ENCODE data around the gene DNAH1.
"Not testable (repeated sequence)": the region's sequence is repeated elsewhere in the genome, so short reads cannot be mapped to it uniquely, and the experiment has no call there.

The DNAH1 gene

DNA sequence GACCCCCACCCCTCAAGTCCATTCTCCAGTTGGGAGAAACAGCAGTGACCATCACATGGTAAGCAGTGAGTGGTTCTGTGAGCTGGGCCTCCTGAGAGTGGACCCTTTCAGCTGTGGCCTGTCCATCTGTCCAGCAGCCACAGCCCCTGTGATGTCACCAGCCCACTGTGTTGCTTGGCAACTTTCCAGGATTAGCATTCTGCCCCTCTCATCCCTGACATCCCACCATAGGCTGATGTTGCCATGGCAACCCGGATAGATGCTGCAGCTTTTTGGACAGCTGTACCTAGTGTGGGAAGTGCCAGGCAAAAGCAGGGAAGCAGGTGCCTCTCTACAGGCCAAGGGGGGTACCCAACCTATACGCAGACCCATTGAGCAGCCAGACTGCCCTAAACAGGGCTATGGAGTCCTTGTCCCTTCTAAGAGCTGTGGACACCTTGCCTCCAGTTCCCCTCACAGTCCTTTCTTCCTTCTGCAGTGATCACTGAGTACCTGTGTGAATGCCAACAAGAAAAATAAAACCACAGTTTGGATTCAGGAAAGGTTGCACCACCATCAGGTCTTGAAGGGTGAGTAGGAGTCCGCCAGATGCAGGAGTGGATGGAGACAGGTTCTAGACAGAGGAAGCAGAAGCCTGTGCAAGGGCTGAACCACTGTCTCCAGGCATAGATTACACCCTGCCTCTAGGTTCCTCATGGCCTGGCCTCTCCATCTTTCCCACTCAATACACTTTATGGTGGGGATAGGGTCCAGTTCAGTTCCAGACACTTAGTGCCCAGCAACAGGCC is at the start of gene DNAH1:
TSS of gene DNAH1 (plus strand) at position 343 of the 788 bp plus-strand sequence. CDS start 6,124 bp downstream, outside the sequence.
- no peak for DNase-seq (ENCODE audit: low spot score)

DNA sequence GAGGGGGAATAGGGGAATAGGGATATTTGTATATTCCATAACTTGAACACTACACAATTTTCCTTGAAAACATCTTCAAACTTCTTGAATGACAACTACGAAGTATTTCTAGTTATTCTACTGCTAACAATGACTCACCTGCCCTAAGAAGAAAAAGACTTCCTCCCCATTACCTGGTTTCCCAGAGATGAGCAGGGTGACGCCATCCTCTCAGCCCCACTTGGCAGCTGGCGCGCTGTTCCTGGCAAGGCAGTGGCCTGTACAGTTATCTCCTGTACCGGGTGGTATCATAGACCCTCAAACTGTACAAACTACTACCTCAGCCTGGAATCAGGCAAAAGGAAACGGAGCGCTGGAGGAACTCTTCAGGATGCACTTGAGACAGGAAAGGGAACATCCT is 48.1 kb upstream of the DNAH1 start:
- DNase-seq (ENCODE audit: low spot score) = no peak

DNA sequence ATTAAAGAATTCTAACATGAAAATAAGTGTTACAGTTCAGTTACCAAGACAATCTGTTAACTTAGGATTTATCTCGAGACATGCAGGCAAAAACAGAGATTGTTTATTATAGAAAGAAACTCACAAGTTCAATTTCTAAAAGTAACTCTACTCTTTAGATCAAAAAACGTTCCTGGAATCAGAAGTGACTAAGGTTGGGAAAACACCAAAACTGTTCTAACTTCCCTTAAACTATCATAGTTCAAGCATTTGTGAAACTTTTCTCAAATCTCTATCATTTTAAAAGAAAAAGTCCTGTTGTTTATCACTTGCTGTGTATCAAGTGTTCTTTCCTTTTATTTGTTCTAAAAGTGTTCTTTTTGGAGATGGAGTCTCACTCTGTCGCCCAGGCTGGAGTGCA is 46.3 kb upstream of the DNAH1 start:
- no peak for DNase-seq (ENCODE audit: low spot score)

DNA sequence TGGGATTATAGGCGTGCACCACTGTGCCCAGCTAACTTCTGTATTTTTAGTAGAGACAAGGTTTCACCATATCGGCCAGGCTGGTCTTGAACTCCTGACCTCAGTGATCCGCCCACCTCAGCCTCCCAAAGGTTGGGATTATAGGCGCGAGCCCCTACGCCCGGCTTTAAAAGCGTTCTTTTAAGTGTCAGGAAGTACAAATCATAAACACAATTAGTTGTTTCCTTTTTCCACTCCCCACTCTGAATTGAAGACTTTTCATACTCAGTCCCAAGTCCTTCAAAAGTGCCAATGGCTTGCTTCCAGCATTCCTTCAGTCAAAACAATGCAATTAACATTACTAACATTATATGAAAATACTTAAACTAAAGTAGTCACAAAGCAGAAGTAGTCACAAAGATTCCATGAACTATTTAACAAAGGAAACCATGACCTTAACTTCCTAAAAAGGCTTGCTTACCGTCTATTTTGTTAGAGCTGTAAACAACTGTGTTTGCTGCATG is 45.8 kb upstream of the DNAH1 start:
- peak; percentile 86 for DNase-seq (ENCODE audit: low spot score)

DNA sequence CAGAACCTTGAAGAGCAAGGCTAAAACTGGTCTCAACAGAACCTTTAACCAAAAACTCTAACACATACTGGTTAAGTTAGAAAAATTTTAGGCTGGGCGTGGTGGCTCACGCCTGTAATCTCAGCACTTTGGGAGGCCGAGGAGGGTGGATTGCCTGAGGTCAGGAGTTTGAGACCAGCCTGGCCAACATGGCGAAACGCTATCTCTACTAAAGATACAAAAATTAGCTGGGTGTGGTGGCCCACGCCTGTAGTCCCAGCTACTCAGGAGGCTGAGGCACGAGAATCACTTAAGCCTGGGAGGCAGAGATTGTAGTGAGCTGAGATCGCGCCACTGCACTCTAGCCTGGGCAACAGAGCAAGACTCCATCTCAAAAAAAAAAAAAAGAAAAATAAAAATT is 43.9 kb upstream of the DNAH1 start:
- not testable (repeated sequence) for DNase-seq (ENCODE audit: low spot score)

DNA sequence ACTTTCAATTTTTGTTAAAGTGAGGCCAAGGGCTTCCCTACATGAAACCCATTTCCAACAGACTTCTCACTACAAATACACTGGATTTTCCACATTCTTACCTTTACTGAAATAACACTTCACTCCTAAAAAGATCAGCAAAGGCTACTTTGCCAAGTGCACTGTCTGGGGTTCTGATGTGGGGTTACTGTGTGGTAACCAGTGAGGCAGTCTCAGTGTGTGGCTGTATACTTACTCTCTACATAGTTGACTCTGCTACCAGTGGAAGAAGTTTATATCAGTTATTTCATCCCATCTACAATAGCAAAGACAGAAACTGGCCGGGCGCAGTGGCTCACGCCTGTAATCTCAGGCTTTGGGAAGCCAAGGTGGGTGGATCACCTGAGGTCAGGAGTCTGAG is 43.3 kb upstream of the DNAH1 start:
- no peak for DNase-seq (ENCODE audit: low spot score)

DNA sequence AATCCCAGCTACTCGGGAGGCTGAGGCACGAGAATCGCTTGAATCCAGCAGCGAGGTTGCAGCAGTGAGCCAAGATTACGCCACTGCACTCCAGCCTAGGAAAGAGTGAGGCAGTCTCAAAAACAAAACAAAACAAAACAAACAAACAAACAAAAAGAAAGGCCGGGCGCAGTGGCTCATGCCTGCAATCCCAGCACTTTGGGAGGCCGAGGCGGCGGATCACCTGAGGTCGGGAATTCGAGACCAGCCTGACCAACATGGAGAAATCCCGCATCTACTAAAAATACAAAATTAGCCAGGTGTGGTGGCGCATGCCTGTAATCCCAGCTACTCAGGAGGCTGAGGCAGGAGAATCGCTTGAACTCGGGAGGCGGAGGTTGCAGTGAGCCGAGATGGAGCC is 41.3 kb upstream of the DNAH1 start:
- not testable (repeated sequence) for DNase-seq (ENCODE audit: low spot score)

DNA sequence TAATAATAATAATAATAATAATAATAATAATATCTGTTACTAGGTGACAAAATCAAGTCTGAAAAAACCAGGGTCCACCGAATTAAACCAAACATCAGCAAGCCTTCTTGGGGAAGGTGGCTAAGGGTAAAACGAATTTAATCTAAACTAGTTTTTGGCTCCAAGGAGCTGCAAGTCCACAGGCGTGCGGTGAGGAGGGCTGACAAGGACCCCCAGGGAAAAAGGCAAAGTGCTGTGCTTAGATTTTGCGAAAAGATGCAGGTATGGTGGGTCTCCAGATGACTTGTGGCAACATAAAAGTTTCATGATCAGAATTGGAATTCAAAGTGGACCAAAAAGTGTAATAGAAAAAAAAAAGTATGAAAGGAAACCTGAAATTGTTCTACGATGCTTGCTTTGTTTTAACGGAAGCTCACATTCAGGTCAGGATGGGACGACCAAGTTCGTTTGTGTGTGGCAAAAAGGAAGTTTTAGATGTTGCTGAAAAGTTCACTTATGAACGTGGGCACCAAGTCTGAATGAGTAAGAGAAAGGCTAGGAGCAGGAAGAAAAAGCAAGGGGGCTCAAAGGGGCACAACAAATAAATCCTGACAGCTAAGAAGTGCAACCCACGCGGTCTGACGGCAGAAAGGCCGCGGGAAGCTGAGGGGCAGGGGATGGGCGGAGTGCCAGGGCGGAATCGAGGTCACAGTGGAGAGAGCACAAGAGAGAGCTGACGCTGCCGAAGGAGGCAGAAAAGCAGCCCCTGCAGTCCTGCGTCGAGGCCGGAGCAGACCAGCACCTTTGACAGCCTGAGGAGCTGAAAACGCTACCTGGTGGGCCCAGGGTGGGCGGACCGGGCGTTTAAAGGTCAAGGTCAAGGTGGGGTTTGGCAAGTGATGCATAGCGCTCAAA is 38.8 kb upstream of the DNAH1 start:
- no peak for DNase-seq (ENCODE audit: low spot score)

DNA sequence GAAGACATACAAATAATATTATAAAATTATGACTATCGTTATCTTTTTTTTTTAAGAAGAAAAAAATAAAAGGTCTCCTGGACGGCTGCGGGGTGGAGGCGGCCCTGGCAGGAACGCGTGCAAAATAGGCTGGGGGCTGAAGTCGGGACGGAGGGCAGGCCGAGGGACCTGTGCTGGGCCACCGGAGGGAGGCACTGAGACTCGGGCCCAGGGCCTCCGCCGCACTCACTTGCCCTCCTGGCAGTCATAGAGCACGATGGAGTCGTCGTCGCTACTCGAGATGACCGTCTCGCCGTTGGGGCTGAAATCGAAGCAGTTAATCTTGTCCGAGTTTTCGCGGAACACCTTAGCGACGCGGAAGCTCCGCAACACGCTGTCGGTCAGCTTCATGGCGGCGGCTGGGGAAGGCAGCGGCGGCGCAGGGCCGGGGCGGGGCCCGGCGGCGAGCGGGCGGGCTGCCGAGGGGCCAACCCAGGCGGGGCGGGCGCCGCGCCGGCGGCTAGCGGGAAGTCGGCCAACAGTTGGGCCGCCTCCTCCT is 38.1 kb upstream of the DNAH1 start:
- DNase-seq (ENCODE audit: low spot score) = no peak

DNA sequence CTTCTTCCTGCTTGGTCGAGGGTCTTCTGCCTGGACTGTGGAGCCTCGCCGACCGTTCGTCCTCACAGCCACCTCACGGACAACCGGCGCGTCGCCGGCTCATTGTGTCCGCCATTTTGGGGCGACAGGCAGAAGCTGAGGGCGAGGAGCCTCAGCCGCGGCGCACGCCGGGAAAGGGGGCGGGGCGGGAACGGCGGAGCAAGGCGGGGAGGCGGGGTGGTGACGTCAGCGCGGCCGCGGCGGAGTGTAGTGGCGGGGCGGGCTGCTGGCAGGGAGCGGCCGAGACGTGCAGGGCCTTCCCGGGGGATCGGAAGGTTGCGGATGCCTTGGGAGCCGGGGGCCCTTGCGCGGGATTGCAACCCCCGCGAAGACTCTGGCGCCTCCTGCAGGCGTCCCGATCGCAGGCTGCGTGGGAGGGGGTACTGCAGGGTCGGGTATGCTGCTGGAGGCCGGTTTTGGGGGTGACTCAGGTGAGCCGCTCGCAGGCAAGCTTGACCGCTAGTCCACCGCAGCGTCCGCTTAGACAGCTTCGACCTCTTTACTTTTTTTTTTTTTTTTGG is 37.5 kb upstream of the DNAH1 start, which contains the start of gene WDR82:
TSS of gene WDR82 (minus strand) at position 140 of the 560 bp plus-strand sequence. CDS start 288 bp downstream, outside the sequence.
- DNase-seq (ENCODE audit: low spot score) = peak; percentile 94

DNA sequence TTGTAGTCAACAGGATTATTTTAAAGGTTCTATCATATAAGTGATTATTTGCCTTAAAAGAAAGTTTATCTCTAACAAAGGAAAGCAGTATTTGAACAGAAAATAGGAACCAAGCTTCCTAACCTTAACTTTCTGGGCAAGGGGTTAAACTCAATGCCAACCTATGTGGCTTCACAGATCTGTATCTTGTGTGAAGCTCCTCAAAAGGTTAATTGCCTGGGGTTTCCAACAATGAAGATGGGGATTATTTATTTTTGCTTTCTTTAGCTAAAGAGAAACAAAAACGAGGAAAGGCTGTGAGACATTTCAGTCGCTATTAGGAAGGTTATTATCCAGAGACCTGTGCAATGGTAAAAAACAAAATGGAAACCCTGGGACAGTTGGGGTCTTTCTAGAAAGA is 36.5 kb upstream of the DNAH1 start:
- DNase-seq (ENCODE audit: low spot score) = no peak

DNA sequence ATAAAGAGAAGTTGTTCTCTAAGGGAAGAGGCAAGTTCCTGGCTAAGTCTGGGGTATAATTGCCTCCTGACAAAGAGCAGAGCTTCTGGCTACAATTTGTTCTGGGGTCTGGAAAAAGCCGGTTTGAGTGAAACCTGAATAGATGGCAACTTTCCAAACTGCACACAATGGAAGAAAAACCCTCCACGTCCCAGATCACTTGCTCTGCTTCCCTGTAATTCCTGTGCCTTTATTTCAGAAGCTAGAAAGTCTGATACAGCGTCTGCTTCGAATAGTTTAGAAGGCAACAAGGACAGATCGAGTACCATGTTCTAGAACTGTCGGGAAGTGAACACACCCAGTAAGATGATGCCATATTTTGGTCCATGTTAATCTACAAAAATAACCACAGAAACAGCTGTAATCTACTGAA is 36.1 kb upstream of the DNAH1 start:
- peak; percentile 61 for DNase-seq (ENCODE audit: low spot score)

DNA sequence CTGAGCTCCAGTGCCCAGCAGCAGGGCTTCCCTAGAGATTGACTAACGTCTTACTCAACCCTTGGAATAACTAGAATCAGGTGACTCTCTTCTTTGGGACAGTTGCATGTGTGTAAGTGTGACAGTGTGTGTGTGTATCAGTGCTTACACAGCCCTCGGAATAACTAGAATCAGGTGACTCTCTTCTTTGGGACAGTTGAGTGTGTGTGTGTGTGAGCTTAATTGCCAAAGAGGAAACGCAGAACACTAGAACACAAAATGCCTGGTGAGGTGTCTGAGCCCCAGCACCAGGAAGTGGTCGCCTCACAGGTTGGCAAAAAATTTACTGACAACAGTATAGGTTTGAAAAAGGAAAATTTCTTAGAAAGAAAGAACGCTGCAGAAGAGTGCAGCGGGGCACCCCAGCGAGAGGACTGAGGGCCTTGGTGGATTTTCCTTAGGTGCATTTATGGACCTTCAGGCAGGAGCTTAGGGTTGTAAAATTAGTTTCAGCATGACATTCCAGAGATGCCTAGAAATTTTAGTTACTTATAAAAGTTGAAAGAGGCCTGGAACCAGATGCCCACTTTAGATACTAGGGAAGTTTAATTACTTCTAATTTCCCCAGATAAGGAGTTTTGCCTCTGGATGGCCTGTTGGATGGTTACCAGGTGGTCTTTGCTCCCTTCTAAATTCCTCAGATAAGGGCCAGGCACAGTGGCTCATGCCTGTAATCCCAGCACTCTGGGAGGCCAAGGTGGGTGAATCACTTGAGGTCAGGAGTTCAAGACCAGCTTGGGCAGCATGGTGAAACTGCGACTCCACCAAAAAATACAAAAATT is 33.9 kb upstream of the DNAH1 start:
- DNase-seq (ENCODE audit: low spot score) = no peak

DNA sequence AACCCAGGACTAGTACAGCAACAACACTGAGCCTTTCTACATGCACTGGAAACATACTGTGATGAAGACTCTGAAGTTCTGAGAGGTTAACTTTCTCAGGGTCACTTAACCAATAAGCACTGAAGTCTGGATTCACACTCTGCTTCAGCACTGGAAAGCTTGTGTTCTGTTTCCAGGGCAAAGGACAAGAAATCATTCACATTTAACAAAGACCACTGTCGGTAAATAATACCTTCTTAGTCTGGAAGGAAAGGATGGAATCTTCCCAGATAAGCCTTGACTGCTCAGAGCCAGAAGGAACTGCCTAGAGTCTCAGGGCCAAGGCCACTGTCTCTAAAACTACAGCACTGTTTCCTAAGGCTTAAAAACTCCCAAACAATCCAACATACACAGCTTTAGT is 32.8 kb upstream of the DNAH1 start:
- no peak for DNase-seq (ENCODE audit: low spot score)

DNA sequence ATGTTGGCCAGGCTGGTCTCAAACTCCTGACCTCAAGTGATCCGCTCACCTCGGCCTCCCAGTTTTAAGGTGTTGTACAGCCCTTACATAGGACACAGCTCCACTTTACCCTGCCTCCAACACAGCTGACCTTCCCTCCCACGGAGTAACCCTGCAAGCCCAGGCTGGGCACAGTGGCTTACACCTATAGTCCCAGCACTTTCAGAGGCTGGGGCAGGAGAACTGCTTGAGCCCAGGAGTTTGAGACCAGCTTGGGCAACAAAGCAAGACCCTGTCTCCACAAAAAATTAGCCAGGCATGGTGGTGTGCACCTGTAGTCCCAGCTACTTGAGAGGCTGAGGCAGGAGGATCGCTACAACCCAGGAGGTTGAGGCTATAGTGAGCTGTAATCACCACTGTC is 32.1 kb upstream of the DNAH1 start:
- not testable (repeated sequence) for DNase-seq (ENCODE audit: low spot score)

DNA sequence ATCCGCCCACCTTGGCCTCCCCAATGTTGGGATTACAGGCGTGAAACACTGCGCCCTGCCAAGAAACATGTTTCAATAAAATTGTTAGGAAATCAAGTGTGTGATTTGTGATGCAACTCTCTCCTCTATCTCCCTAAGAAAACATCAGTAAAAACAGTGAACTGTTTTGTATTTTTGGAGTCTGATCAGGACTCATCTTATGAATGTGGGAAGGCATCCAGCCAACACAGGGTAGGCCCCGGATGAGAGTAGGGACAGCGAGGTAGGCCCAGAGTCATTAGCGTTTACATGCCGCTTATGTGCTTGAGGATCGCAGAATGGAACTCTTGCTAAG is 29.4 kb upstream of the DNAH1 start:
- no peak for DNase-seq (ENCODE audit: low spot score)

DNA sequence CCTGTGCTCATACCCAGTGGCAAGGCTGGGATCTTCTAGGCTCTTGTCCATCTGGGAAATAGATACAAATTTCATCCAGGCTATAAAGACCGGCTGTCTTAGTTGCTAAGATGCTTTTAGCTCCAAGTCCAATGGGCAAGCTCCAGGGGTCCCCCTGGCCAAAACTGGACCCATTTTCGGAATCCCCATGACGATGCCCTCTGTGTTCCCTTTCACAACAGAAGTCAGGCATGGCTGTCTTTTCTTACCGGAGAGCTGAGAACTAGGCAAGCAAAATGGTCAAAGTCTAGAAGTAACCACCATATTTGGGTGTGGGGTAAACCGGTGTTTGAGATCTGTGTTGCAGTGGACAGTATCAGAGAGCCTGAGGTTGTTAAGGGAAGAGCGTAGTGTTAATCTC is 27.4 kb upstream of the DNAH1 start:
- no peak for DNase-seq (ENCODE audit: low spot score)

DNA sequence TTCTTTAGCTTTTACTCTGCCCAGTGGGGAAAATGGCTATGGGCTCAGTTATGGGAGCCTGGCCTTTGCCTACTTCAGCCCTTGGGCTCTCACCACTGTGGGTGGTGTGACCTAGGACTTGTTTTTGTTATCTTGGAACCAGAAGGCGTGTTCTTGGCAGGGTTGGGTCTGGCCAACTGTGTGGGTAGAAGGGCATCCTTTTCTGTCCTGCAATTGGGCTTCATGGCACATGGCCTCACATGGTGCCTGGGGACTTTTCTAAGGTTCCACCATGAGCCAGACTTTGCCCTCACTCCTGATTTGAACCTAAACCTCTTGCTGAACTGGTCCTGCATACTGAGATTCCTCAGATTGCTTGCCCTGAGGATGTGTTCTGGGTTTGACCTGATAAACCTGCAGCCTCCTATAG is 26.8 kb upstream of the DNAH1 start:
- no peak for DNase-seq (ENCODE audit: low spot score)

DNA sequence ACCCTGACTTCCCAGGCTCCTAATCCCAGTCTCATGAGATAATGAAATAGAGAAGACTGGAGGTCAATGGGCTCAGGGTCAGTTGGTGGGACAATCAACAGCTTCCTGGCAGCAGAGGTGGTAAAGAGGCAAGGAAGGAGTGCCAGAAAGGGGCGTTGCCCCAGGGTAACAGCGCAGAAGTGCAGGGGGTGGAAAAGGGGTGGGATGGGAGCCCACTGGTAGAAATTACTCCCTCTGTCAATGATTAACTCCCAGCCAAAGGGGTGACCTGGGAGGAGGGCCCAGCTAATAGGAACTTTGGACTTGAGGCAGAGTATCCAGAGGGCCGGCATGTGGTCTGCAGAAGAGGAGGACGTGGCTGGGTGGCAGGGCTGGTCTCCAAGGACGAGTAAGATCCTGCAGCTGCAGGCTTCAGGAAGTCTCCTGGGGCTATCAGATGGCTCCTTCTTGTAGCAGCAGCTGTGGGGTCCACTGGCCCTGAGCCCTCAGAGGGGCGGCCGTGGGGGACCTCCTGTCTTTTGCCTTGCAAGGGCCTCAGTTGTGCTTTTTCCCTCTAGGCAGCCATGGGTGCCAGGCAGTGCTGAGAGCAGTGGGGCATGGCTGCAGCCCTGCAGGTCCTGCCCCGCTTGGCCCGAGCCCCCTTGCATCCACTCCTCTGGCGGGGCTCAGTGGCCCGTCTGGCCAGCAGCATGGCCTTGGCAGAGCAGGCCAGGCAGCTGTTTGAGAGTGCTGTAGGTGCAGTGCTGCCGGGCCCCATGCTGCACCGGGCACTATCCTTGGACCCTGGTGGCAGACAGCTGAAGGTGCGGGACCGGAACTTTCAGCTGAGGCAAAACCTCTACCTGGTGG is 26.1 kb upstream of the DNAH1 start:
- no peak for DNase-seq (ENCODE audit: low spot score)

Measured in kidney capillary endothelial cell (primary cell).